H1 (cell line): ENCODE measurements around the gene SPOUT1. TPM values are rescaled to one million over a fixed set of nuclear protein-coding genes. Genes with fewer than 3 reads are reported as not detected.
"Not testable (repeated sequence)": the region's sequence is repeated elsewhere in the genome, so short reads cannot be mapped to it uniquely, and the experiment has no call there.

Experiments
- CTCF ChIA-PET: fragments of 300-600 bp; sonication (Branson Sonifier 250); formaldehyde crosslinking; loops from one replicate; lab custom pipeline; 2021; ENCODE audit not compliant: partially characterized antibody; lab: Charles Lee
- POLR2A ChIA-PET: fragments of 300-600 bp; sonication (Branson Sonifier 250); formaldehyde crosslinking; loops from one replicate; lab custom pipeline; 2021; ENCODE audit warnings: inconsistent platforms; ENCODE audit not compliant: partially characterized antibody; lab: Charles Lee
- DNase-seq, 2 experiments: peaks; one replicate each; pipeline versions ENCODE4 v3.0.0 to v3.0.0-alpha.2; 2010 to 2022; ENCODE audit warnings: low spot score in 2 of 2, low read depth in 1 of 2, mixed read lengths in 1 of 2
- FAIRE-seq: peaks from 2 replicates; lab custom pipeline; 2011; peaks lifted over from hg19 to GRCh38; lab: Jason Lieb, UNC
- H2AFZ ChIP-seq: 2 replicates; pipeline ENCODE4 v1.8.1; 2012; ENCODE audit warnings: low read length, inconsistent platforms
- H2AK5ac ChIP-seq: 2 replicates; pipeline ENCODE4 v1.6.1; 2013; ENCODE audit warnings: low read depth, low read length
- H2BK120ac ChIP-seq: replicated peaks from 2 replicates; pipeline ENCODE3; 2013; ENCODE audit warnings: low read depth, low read length, inconsistent platforms
- H2BK12ac ChIP-seq: 2 replicates; pipeline ENCODE4 v1.6.1; 2013; ENCODE audit warnings: low read depth, low read length
- H2BK15ac ChIP-seq: 2 replicates; pipeline ENCODE4 v1.6.1; 2013; ENCODE audit warnings: low read length
- H2BK20ac ChIP-seq: 2 replicates; pipeline ENCODE4 v1.6.1; 2013; ENCODE audit warnings: low read length
- H2BK5ac ChIP-seq: 2 replicates; pipeline ENCODE4 v1.6.1; 2013; ENCODE audit warnings: low read depth, low read length
- H3K14ac ChIP-seq: 2 replicates; pipeline ENCODE4 v1.6.1; 2013; ENCODE audit warnings: inconsistent platforms; ENCODE audit not compliant: insufficient read length
- H3K18ac ChIP-seq: 2 replicates; pipeline ENCODE4 v1.6.1; 2013; ENCODE audit warnings: low read length; ENCODE audit errors: extremely low read depth
- H3K23ac ChIP-seq: 2 replicates; pipeline ENCODE4 v1.6.1; 2013; ENCODE audit warnings: inconsistent platforms; ENCODE audit not compliant: insufficient read length
- H3K23me2 ChIP-seq: 2 replicates; pipeline ENCODE4 v1.6.1; 2013; ENCODE audit warnings: low read depth, low read length
- H3K27ac ChIP-seq: 2 replicates; pipeline ENCODE4 v1.6.1; 2011; ENCODE audit warnings: low read depth, low read length, inconsistent platforms
- H3K27me3 ChIP-seq, 4 experiments: replicated peaks in 1 of 4; 1 replicate in 1 of 4; 2 replicates in 3 of 4; pipeline versions ENCODE4 v1.6.1 to v1.8.1; 2011 to 2013; ENCODE audit warnings: low read length in 3 of 4, mild to moderate bottlenecking in 3 of 4, inconsistent platforms in 2 of 4, mixed read lengths in 2 of 4, moderate library complexity in 1 of 4; ENCODE audit not compliant: control insufficient read depth in 3 of 4, insufficient read depth in 3 of 4; ENCODE audit errors: extremely low read depth in 1 of 4
- H3K36me3 ChIP-seq, 4 experiments: 2 replicates each; pipeline versions ENCODE4 v1.6.1 to v1.8.1; 2011 to 2013; ENCODE audit warnings: mild to moderate bottlenecking in 4 of 4, low read length in 3 of 4, moderate library complexity in 2 of 4, control low read depth in 1 of 4, inconsistent platforms in 1 of 4; ENCODE audit not compliant: insufficient read depth in 4 of 4, control insufficient read depth in 2 of 4
- H3K4ac ChIP-seq: replicated peaks from 2 replicates; pipeline ENCODE3; 2013; ENCODE audit warnings: low read length, low read depth, mixed read lengths, inconsistent platforms; ENCODE audit not compliant: insufficient read length
- H3K4me1 ChIP-seq, 4 experiments: replicated peaks in 1 of 4; 1 replicate in 1 of 4; 2 replicates in 3 of 4; pipeline versions ENCODE4 v1.6.1 to v1.8.1; 2011 to 2013; ENCODE audit warnings: low read length in 3 of 4, inconsistent platforms in 2 of 4, mixed read lengths in 1 of 4; ENCODE audit not compliant: insufficient read depth in 4 of 4, control insufficient read depth in 3 of 4
- H3K4me2 ChIP-seq, 2 experiments: 2 replicates each; pipeline versions ENCODE4 v1.6.1 to v1.8.1; 2011 to 2013; ENCODE audit warnings: low read depth in 2 of 2, low read length in 2 of 2, control low read depth in 1 of 2, inconsistent platforms in 1 of 2, mild to moderate bottlenecking in 1 of 2; ENCODE audit not compliant: insufficient read depth in 1 of 2
- H3K4me3 ChIP-seq, 4 experiments: fragments of 200-600, 300-600 bp in 1 of 4; sonication (generic), shearing (Covaris generic), sonication (Bioruptor Twin) in 1 of 4; 2 replicates each; pipeline versions ENCODE4 v1.5.1 to v1.8.1; 2011 to 2016; ENCODE audit warnings: low read length in 4 of 4, low read depth in 3 of 4, control low read depth in 2 of 4, inconsistent platforms in 2 of 4, mild to moderate bottlenecking in 2 of 4, mixed read lengths in 1 of 4, moderate library complexity in 1 of 4; ENCODE audit not compliant: insufficient read depth in 2 of 4; ENCODE audit errors: extremely low read depth in 1 of 4
- H3K56ac ChIP-seq: replicated peaks from 2 replicates; pipeline ENCODE3; 2013; ENCODE audit warnings: low read depth, mild to moderate bottlenecking, mixed read lengths, low read length, inconsistent platforms; ENCODE audit not compliant: insufficient read length
- H3K79me1 ChIP-seq: 2 replicates; pipeline ENCODE4 v1.6.1; 2013; ENCODE audit warnings: low read depth, low read length, control low read depth
- H3K79me2 ChIP-seq, 2 experiments: 2 replicates each; pipeline versions ENCODE4 v1.6.1 to v1.8.1; 2012 to 2013; ENCODE audit warnings: low read length in 2 of 2, mild to moderate bottlenecking in 2 of 2, inconsistent platforms in 1 of 2; ENCODE audit not compliant: insufficient read depth in 2 of 2, control insufficient read depth in 1 of 2
- H3K9ac ChIP-seq, 4 experiments: replicated peaks in 1 of 4; 1 replicate in 1 of 4; 2 replicates in 3 of 4; pipeline versions ENCODE4 v1.6.1 to v1.8.1; 2011 to 2013; ENCODE audit warnings: low read depth in 3 of 4, low read length in 3 of 4, control low read depth in 2 of 4, mild to moderate bottlenecking in 2 of 4, moderate library complexity in 2 of 4, inconsistent platforms in 1 of 4; ENCODE audit errors: extremely low read depth in 1 of 4
- H3K9me3 ChIP-seq, 2 experiments: 2 replicates each; pipeline versions ENCODE4 v1.6.1 to v1.8.1; 2012 to 2013; ENCODE audit warnings: mild to moderate bottlenecking in 2 of 2, moderate library complexity in 2 of 2, control low read depth in 1 of 2, inconsistent platforms in 1 of 2, low read depth in 1 of 2, low read length in 1 of 2, mixed read lengths in 1 of 2; ENCODE audit not compliant: insufficient read depth in 2 of 2
- H4K20me1 ChIP-seq, 2 experiments: replicated peaks in 1 of 2; 2 replicates each; pipeline versions ENCODE3 to v1.8.1; 2011 to 2013; ENCODE audit warnings: inconsistent platforms in 2 of 2, low read length in 2 of 2, mild to moderate bottlenecking in 1 of 2; ENCODE audit not compliant: insufficient read depth in 2 of 2, control insufficient read depth in 1 of 2
- H4K5ac ChIP-seq: 2 replicates; pipeline ENCODE4 v1.6.1; 2013; ENCODE audit warnings: low read length, low read depth, mixed read lengths, inconsistent platforms; ENCODE audit not compliant: insufficient read length
- H4K8ac ChIP-seq: 2 replicates; pipeline ENCODE4 v1.8.0; 2013; ENCODE audit warnings: mild to moderate bottlenecking, moderate library complexity, low read length, inconsistent platforms; ENCODE audit not compliant: insufficient read depth; ENCODE audit errors: extremely low read depth
- H4K91ac ChIP-seq: replicated peaks from 2 replicates; pipeline ENCODE3; 2013; ENCODE audit warnings: low read length, mixed read lengths, inconsistent platforms; ENCODE audit not compliant: insufficient read length
- WGBS, 2 experiments: shearing (Covaris generic) in 1 of 2; methylation state at CpG; one replicate each; pipeline versions ENCODE4 v1.1.6 to v1.1.7; 2013 to 2015; ENCODE audit warnings: low lambda C conversion rate in 2 of 2, mixed read lengths in 2 of 2, inconsistent platforms in 1 of 2, low coverage in 1 of 2, missing lambda C conversion rate in 1 of 2; ENCODE audit not compliant: insufficient replicate concordance in 2 of 2, insufficient coverage in 1 of 2, insufficient read length in 1 of 2; ENCODE audit errors: extremely low coverage in 1 of 2, missing lambda C conversion rate in 1 of 2; 5-methylcytosine and 5-hydroxymethylcytosine counted together
- polyA plus RNA-seq, 7 experiments: library from polyadenylated mRNA; depleted of rRNA in 3 of 7; stranded (reverse) in 5 of 7; unstranded in 2 of 7; fragments of >200 nt in 5 of 7; fragments of 200-250 nt in 2 of 7; gene quantifications; 1 replicate in 5 of 7; 2 replicates in 1 of 7; 4 replicates in 1 of 7; pipeline versions ENCODE4 v1.2.1 to v1.2.3, GENCODE V29; 2011 to 2013; ENCODE audit warnings: missing spikeins in 2 of 7, mixed read lengths in 2 of 7
- total RNA-seq: library from RNA; stranded (reverse); fragmentation: NEBNext Ultra II Directional; extraction: Animal tissue kit (Norgen Biotek cat#: 25700); gene quantifications from 2 replicates; pipeline ENCODE4 v1.2.1, GENCODE V29; 2021

SPOUT1 gene
- total and polyA plus RNA-seq, 2 of the 8 experiments (the other 6 are each of a cell fraction or from before 2014, with no cell fraction given), result 69.2 to 77.8 TPM

DNA sequence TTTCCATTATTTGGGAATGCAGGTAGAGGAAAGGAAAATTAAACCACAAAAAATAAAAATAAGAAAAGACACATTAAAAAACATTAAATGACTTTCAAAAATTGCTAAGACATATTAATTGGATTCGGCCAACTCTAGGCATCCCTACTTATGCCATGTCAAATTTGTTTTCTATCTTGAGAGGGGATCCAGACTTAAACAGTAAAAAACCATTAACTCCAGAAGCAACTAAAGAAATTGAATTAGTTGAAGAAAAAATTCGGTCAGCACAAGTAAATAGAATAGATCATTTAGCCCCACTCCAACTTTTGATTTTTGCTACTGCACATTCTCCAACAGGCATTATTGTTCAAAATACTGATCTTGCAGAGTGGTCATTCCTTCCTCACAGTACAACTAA lies 23.1 kb upstream of the SPOUT1 start:
- H3K23ac ChIP-seq, H3K4me3 ChIP-seq, H4K5ac ChIP-seq, H3K27ac ChIP-seq, H2AK5ac ChIP-seq, H4K91ac ChIP-seq, H3K9ac ChIP-seq, H4K20me1 ChIP-seq, H2BK20ac ChIP-seq, H3K14ac ChIP-seq, H3K79me1 ChIP-seq, H4K8ac ChIP-seq, H3K4me1 ChIP-seq, H3K18ac ChIP-seq, H3K4me2 ChIP-seq, H2BK5ac ChIP-seq, H3K36me3 ChIP-seq, H3K79me2 ChIP-seq, DNase-seq, H3K4ac ChIP-seq, H3K56ac ChIP-seq, H3K27me3 ChIP-seq, H2BK120ac ChIP-seq, H3K23me2 ChIP-seq, FAIRE-seq, H2AFZ ChIP-seq, H2BK12ac ChIP-seq, H2BK15ac ChIP-seq: not testable (repeated sequence)
- peaks cover 8 to 12% of the 10 kb centered on the region in 2 experiments; a peak in 3 of 4 replicates for H3K9me3 ChIP-seq
- ChIA-PET CTCF (interaction anchor here (0.6 to 4.3 kb wide), 19 partner anchors 8 to 1776 kb away, joined by 3 to 44 read pairs (median 4); partner anchors contain the start of gene SPOUT1), POLR2A (interaction anchor here (1.0 to 1.4 kb wide), 2 partner anchors 32 to 97 kb away, joined by 3 read pairs; no protein-coding TSS in a partner anchor)
- 87% methylated on average over 2 of the region's 2 CpGs; no CpG with 5 or more reads in 1 of the 2 experiments for WGBS, 2 experiments
